DMS 273 treated with DMSO at 0.1 percent for 48 hours (cell line): Measurements from ENCODE around the gene SLC35F4.
"Not testable (repeated sequence)": the region's sequence is repeated elsewhere in the genome, so short reads cannot be mapped to it uniquely, and the experiment has no call there.

Experiments
- DNase-seq: peaks from one replicate; lab custom pipeline; 2025; lab: John Stamatoyannopoulos, UW

Gene SLC35F4

GRCh38 chr14:57797160-57797559, 68.7 kb downstream of the SLC35F4 start:
- no peak for DNase-seq

- DNase-seq = no peak
Observed at GRCh38 chr14:57796556-57796955, 69.3 kb downstream of the SLC35F4 start.

GRCh38 chr14:57785058-57785457, 80.8 kb downstream of the SLC35F4 start:
- DNase-seq = no peak

GRCh38 chr14:57771801-57772200, 94.1 kb downstream of the SLC35F4 start:
- DNase-seq = no peak

- no peak for DNase-seq
Observed at GRCh38 chr14:57769863-57770523, 95.9 kb downstream of the SLC35F4 start.

GRCh38 chr14:57761800-57762199, 104.1 kb downstream of the SLC35F4 start:
- DNase-seq = no peak

- no peak for DNase-seq
Observed at GRCh38 chr14:57760896-57761295, 105.0 kb downstream of the SLC35F4 start.

GRCh38 chr14:57755018-57755521, 110.8 kb downstream of the SLC35F4 start:
- no peak for DNase-seq

- no peak for DNase-seq
Observed at GRCh38 chr14:57754527-57754926, 111.4 kb downstream of the SLC35F4 start.

GRCh38 chr14:57753821-57754220, 112.1 kb downstream of the SLC35F4 start:
- no peak for DNase-seq

- not testable (repeated sequence) for DNase-seq
Observed at GRCh38 chr14:57752142-57752695, 113.7 kb downstream of the SLC35F4 start.

GRCh38 chr14:57751400-57751799, 114.5 kb downstream of the SLC35F4 start:
- DNase-seq = no peak

GRCh38 chr14:57749267-57749666, 116.6 kb downstream of the SLC35F4 start:
- no peak for DNase-seq

GRCh38 chr14:57748279-57748678, 117.6 kb downstream of the SLC35F4 start:
- no peak for DNase-seq

- no peak for DNase-seq
Observed at GRCh38 chr14:57747036-57747435, 118.9 kb downstream of the SLC35F4 start.

GRCh38 chr14:57746563-57746962, 119.3 kb downstream of the SLC35F4 start:
- DNase-seq = no peak

- no peak for DNase-seq
Observed at GRCh38 chr14:57739516-57739915, 126.4 kb downstream of the SLC35F4 start.

GRCh38 chr14:57737598-57737997, 128.3 kb downstream of the SLC35F4 start:
- no peak for DNase-seq

GRCh38 chr14:57736391-57736790, 129.5 kb downstream of the SLC35F4 start:
- DNase-seq = no peak

- DNase-seq = peak; percentile 17
Observed at GRCh38 chr14:57735276-57735675, 130.6 kb downstream of the SLC35F4 start.

GRCh38 chr14:57732463-57733285, 133.2 kb downstream of the SLC35F4 start:
- peak; percentile 31 for DNase-seq

GRCh38 chr14:57729208-57730187, 136.4 kb downstream of the SLC35F4 start:
- peak; percentile 18 for DNase-seq
